Gastroesophageal sphincter (tissue), 3 donors: Measurements from ENCODE around the gene SGTA.

ENCODE experiments used
- POLR2A ChIP-seq, 2 donors: fragments of 450-650 bp; IDR thresholded peaks; one replicate each; pipeline ENCODE4 v1.6.1; 2017; ENCODE audit warnings: antibody characterized with exemption in 2 of 2, mild to moderate bottlenecking in 2 of 2, moderate library complexity in 1 of 2
- POLR2AphosphoS5 ChIP-seq: sonication (generic); formaldehyde crosslinking; IDR thresholded peaks from one replicate; pipeline ENCODE4 v1.6.1; 2017; ENCODE audit warnings: antibody characterized with exemption
- TF ChIP-seq, protein P1 (sequence below), 4 experiments: fragments of 200-600 bp in 2 of 4; fragments of 450-650 bp in 2 of 4; sonication (generic) in 1 of 4; IDR thresholded peaks; one replicate each; pipeline ENCODE4 v1.5.1; 2017 to 2019; ENCODE audit warnings: antibody characterized with exemption in 4 of 4, mild to moderate bottlenecking in 2 of 4, moderate library complexity in 2 of 4

DNA sequence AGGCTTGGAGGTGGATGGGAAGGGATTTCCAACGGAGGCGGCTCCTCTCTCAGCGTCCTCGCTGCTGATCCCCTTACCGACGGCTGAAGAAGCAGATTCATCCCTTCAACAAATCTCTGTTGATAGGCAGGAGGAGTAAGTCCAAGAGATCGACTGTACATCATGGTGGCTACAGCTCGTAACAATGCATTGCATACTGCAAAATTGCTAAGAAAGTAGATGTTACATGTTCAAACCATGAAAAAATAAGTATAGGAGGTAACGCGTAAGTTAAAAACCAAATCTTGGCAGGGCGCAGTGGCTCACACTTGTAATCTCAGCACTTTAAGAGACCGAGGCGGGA, 42.8 kb downstream of the SGTA start:
- TF ChIP-seq POLR2A (IDR thresholded peaks at IDR 0.05) (no peak), POLR2AphosphoS5 (no peak)
- TF ChIP-seq, protein P1, sequence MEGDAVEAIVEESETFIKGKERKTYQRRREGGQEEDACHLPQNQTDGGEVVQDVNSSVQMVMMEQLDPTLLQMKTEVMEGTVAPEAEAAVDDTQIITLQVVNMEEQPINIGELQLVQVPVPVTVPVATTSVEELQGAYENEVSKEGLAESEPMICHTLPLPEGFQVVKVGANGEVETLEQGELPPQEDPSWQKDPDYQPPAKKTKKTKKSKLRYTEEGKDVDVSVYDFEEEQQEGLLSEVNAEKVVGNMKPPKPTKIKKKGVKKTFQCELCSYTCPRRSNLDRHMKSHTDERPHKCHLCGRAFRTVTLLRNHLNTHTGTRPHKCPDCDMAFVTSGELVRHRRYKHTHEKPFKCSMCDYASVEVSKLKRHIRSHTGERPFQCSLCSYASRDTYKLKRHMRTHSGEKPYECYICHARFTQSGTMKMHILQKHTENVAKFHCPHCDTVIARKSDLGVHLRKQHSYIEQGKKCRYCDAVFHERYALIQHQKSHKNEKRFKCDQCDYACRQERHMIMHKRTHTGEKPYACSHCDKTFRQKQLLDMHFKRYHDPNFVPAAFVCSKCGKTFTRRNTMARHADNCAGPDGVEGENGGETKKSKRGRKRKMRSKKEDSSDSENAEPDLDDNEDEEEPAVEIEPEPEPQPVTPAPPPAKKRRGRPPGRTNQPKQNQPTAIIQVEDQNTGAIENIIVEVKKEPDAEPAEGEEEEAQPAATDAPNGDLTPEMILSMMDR (IDR thresholded peaks at IDR 0.05), result no peak
